ENCODE data around the gene PRDM16.

PRDM16 gene

DNA sequence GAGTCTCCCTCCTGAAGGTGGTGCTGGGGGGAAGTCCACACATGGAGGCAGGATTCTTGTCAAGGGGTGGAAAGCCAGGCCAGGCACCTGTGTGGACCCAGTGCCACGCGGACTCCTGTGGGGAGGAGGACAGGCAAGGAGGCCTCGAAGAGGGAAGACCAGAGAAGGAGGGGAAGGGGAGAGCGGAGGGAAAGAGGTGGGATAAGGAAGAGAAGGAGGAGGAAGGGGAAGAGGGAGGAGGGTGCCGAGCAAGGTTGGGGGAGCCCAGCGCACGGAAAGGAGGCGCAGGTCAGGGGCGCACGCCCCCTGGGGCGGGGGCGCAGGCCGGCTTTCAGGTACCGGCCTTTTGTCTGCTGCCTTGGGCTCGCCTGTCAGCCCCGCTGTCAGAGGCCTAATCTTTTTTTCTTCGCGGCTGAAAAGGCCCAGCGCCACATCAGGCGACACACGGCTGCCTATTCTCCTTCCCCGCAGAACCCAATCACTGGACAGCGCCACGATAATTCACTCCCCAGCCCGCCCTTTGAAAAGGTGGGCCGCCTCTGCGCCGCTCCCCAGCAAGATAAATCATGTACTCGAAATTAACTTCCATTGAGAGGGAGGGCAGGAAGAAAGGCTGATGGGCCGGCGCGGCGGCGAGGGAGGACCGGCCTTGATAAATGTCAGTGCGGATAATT is 42.5 kb downstream of the PRDM16 start:
- DNase-seq = no peak

DNA sequence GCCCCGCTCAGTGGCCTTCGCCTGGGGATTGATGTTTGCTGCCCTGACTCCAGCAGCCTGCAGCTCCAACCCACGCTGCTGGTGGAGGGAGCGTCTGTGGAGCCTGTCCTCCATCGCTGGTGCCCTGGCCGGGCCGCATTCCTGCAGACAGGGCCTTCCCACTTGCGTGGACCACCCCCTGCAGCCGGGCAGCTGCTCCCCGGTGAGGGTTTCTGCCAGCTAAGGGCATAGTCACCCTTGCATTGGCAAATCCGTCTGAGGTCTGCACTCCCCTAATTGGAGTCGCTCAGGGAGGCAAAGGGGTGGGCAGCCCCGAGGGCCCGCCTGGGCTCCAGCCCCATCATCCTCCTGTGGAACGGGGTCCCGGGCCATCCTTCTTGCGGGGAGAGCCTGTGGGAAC is 43.5 kb downstream of the PRDM16 start:
- DNase-seq = no peak

DNA sequence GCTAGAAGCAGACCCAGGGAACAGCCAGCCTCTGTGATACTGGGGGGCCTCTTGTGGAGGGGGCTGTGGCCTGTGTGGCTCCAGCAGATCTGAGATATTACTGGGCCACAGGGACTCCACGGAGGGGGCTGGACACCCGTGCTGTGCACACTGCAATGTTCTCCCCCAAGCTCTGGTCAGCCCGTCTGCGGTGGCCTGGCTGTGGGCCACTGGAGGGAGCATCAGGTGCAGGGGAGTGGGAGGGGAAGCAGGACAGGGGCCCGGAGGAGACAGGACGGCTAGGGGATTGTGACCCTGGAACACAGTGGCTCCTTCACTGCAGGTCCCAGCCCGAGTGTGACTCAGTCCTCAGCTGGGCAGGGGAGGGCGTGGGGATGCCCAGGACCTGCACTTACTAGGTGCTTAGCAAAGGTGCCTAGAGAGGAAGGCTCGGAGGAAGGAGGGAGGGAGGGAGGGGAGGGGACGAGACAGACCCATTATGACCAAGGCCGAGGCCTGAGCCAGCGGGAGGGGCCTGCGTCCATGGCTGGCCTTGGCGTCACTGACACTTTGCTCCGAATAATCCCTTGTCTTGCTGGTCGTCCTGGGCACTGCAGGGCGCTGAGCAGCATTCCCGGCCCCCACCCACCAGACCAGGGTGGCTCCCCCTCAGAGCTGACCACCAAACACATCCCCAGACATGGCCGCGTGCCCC is 44.2 kb downstream of the PRDM16 start:
- DNase-seq = no peak

DNA sequence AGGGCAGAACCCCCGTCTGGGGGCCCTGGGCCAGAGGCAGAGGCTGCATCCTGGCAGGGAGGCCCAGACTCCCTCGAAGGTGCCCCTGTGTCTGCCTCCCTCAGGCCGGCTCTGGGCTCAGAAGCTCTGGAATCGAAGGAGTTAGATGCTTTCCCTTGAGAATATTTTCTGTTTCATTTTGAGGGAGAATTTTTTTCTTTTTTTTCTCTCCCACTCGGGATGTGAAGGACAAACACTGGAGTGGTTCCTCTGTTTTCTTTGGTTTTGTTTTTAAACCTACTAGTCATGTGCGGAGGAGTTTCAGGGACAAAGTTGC is 44.7 kb downstream of the PRDM16 start:
- no peak for DNase-seq

DNA sequence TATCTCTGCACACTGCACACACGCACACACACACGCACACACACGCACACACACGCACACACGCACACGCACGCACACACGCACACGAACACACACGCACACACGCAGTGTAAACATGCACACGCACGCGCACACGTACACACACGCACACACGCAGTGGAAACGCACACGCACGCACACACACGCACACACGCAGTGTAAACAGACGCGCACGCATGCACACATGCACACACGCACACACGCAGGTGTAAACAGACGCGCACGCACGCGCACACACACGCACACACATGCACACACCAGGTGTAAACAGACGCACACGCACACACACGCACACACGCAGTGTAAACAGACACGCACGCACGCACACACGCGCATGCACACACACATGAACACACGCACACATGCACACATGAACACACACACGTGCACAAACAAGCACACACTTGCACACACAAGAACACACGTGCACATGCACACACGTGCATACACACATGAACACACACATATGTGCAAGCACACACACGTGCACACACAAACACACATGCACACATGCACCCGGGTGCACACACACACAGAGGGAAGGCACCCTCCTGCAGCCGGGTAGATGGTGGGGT is 45.2 kb downstream of the PRDM16 start:
- DNase-seq = no peak

DNA sequence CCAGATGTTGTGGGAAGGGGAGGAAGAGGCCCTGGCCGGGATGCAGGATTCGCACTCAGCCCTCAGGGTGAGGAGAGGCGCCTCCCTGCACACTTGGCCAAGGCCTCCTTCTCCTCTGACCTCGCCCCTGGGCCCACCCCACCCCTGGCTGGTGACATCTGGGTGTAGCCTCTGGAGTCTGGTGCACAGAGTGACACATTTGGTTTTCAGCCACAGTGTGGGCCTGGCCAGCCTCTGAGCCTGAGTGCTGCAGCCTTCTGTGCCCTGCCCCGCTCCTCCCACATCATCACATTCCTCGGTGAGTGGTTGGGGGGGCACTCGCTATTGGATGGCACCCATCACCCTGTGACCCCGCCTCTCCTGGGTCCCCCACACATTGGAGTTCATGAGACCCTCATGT is 45.8 kb downstream of the PRDM16 start:
- no peak for DNase-seq

DNA sequence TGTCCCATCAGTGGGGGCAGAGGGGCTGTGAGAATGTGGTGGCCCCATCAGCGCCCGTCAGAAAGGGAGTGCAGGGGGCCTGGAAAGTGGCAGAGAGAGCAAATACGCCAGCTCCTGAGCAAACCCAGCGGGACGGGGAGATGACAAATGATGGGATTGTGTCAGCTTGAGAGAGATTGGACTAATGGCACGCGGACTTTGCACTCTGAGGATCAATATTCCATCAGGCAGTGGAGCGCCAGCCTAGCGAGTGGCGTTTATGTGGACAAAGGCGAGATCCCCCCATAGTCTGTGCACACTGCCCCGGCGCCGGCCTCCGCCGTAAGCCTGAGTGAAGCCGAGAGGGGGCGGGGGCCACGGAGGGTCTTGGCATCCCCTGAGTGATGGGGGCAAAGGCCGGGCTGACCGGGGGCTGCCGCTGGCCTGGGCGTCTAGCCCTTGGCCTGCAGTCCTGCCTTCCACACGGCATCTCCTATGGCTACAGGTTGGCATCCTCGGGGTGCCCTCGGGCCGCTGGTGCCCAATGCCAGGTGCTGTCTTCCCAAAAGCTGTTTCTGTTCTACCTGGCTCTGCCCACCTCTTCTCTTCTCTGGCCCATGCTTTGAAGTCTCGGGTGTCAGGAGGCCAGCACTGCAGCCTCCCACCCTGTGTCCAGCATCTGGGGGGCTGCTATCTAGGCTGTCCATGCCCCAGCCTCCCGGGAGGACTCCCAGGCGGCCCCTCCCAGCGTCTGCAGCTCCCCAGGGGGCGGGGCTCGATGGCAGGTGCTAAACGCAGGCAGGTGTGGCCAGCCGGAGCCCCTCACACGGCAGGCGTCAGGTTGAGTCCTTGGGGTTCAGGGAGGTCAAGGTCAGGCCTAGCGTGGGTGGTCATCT is 46.5 kb downstream of the PRDM16 start:
- DNase-seq = no peak

DNA sequence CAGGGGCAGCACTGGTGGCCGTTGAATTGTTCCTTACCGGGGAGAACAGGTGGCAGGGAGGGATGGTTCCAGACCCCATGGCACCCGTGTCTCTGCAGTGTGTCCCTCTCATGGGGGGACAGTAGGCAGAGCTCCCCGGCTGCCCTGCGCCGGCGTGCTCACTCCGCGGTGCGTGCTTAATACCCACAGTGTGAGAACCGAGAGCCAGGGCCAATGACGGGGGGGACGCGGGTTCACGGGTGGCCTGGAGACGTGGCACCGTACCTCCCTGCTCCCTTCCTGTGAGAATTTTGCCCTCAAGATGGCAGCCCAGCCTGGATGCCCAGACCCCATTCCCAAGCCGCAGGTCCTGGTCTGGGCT is 47.1 kb downstream of the PRDM16 start:
- DNase-seq = no peak

DNA sequence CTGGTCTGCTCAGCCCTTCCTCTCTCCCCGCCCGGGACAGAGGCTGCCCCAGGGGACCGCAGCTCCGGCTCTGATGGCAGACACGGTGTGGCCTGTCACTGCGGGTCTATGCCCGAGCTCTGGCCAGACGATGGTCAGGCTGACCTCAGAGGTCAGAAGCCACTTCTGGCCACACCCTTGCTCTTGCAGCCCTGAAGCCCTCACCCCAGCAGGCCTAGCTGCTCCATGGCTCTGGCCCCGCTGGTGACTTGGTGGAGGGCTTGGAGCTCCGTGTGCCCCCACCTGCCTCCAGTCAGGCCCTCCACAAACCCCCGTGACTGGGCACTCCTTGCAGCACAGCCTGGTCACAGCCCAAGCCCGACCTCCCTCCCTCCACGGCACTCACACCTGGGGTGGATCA is 47.6 kb downstream of the PRDM16 start:
- no peak for DNase-seq

DNA sequence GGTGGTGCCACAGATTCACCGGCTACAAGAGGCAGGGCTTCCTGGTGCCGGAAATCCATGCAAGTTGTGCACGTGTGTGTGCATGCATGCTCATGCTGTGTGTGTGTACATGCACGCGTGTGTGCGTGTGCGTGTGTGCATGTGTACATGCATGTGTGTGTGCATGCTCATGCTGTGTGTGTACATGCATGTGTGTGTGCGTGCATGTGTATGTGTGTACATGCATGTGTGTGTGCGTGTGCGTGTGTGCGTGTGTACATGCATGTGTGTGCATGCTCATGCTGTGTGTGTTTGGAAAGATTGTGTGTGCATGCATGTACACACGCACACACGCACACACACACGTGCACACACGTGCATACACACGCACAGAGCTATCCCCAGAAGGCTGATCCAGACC is 48.9 kb downstream of the PRDM16 start:
- no peak for DNase-seq

DNA sequence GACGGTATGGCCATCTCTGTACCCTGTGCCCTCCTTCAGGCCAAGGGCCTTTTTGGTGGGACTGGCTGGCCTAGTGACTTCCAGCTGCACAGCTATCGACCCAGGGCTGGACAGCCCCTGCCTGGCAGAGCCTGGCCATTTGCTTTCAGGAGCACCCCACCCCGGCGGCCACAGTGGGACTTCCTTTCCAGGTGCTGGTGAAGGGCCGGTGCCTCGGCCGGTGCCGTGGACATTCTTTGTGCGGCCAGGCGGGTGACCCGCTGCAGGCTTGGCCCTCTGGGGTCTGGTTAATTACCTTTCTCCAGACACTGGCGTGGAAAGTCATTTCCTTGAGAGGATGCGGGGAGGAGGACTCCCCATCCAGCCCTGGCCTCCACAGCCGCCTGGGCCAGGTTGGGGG is 50.1 kb downstream of the PRDM16 start:
- no peak for DNase-seq

DNA sequence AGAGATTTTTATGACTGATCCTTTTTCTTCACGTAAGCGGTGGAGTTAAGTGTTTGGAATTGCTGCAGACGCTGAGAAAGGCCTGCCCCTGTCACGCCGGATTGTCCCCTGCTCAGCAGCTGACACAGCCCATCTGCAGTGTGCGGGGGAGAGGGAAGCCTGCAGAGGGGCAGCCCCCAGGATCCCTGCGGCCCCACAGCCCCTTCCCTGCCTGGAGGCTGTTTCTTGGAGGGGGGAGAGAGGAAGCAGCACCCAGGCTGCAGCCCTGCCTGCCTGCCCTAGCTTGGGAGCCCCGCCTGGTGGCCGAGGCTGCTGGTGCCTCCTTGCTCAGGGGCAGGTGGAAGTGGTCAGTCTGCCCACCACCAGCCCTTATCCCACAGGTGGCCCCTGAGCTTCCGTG is 50.7 kb downstream of the PRDM16 start:
- no peak for DNase-seq

DNA sequence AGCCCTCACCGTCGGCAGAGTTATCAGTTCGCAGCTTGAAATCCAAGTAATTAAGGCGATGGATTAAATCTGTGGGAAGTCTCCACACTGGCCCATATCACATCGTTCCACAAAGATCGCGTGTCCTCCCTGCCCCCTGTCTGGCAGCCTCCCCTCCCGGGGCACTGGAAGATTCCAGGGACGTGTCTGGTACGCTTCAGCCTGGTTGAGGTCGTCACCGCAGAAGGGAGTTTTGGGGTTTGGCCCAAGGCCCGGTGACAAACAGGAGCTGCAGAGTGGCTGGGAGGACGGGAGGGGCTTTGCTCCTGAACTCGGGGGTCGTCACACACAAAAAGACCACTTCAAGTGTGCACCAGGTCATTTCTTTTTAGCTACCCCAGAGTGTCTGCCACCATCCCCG is 51.1 kb downstream of the PRDM16 start:
- no peak for DNase-seq

DNA sequence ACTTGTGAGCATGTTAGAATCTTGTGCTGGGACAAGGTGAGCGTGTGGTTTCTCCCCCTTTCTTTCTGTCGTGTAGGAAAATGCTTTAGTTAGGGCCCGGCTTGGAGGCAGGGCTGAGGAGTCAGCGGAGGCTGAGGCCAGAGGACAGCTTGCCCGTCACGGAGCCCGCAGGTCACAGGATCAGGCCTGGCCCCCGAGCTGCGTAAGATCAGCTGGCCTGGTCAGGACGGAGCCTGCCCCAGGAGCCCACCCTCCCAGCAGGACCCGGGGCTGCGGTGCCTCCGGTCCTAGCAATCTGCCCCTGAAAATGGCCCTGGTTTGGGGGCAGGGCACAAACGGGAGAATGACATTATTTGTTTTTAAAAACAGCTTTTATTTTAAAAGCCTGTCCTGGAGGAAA is 52.0 kb downstream of the PRDM16 start:
- no peak for DNase-seq

DNA sequence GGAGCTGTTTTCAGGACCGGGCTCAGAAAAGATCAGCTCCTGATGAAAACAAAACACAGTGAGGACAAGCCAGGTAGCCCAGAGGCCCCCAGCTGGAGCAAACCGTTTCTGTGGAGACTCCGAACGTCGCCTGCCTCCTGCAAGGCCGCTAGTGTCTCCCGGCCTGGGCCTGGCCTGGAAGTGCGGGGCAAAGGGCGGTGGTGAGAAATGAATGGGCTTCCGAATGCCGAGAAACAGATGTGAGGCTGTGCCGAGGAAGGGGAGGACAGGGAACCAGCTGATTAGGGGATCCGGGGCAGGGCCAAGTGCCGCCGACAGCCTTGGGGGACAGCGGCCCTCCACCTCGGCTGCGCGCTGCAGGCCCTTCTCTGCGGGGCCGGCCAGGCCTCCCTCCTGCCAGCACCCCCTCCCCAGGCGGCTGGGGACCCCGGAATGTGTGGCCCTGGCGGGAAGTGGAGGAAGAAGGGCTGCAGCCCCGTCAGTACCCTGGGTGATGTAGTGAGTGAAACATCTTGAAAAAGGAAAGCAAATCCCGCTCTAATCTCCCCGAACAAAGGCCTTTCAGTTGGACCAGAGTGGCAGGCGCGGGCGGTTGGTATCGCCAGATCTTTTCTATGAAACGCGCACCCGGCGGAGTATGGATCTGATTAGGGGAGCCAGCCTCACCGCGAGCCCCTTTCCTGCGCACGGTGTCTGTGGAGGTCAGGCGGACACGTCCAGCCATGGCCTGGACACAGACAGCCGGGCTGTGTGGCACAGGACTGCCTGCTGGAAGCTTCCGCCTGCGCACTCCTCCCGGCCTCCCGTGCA is 52.6 kb downstream of the PRDM16 start:
- DNase-seq = no peak

DNA sequence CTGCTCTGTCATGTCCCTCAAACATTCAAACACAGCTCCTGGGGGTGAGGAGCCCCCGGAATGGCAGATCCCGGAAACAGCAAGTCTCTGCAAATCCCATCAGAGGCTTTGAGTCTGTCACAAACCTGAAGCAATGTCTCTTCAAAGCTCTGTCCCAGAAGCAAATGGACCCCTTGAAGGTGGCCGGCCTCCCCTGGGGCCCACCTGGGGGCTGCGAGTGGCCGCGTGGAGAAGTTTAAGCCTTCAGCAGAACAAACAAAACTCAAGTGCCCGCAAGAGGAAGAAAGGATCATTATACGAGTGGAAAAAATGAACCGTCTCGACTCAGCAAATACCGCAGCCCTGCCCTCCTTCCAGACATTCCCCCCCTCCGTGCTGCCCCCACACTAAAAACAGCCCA is 53.3 kb downstream of the PRDM16 start:
- DNase-seq = no peak

DNA sequence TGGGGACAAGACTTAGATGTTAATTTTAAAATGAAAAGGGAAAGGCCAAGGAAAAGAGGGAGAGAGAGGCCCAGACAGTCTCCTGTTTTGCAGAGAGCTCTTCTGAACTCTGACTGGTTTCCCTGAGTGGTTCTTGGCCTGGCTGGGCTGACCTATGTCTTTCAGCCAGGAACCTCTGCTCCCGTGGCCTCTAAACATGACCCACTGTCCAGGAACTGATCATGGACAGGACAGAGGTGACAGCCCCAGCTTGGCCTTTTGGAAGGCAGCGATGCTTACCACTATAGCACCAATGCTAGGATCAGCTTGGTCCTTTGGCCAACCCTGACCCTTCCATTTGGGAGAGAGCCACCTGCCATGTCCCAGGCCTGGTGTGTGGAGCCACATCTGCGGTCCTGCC is 55.2 kb downstream of the PRDM16 start:
- DNase-seq = no peak

DNA sequence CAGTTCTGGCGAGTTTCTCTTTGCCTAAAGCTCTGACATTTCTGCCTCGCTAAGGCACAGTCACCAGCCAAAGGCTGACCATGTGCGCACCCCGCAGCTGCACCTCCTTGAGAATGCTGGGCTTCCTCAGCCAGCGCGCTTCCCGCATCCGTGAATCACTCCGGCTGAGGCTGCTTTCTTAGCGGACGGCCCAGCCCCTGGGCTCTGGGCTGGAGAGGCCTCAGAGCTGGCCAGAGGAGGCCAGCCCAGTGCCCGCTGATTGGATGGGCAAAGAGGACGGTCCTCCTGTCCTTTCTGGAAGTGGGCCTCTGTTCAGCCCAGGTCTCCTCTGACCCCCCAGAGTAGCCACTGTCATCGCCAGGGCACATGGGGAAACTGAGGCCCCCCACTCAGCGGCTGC is 56.1 kb downstream of the PRDM16 start:
- DNase-seq = no peak

DNA sequence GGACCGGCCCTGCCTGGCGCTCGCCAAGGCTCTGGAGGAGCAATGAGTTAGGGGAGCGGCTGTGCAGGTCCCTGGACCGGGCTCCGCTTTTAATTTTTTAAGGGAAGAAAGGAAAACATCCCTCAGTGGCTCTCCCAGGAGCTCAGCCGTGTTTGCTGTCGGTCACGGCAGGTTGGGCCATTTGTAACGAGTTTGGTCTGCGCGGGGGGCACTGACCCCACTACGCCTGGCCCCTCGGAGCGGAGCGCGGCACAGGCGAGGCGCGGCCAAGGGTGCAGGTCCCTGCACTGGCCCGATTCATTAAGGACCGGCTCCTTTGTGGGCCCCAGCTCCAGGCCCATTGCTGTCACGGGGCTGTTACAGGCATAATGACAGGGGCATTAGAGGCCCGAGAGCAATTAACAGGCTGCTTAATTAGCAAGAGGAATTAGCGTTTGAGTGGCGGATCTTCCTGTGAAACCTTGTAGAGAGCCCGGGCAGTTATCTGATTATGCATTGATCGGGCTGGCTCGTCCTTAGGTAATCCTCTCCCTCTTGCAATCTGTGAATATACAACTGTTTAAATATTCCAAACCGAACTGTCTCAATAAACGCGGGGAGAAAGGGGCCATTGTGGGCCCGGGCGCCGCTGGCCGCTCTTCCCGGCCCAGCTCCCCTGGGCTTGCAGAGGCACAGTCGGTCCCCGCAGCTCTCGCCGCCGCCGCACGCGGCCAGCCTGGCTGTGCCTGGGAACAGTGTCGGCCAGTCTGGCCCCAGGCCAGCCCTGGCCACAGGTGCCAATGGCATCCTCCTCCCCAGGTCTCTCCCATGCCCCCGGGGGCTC is 56.8 kb downstream of the PRDM16 start:
- no peak for DNase-seq

DNA sequence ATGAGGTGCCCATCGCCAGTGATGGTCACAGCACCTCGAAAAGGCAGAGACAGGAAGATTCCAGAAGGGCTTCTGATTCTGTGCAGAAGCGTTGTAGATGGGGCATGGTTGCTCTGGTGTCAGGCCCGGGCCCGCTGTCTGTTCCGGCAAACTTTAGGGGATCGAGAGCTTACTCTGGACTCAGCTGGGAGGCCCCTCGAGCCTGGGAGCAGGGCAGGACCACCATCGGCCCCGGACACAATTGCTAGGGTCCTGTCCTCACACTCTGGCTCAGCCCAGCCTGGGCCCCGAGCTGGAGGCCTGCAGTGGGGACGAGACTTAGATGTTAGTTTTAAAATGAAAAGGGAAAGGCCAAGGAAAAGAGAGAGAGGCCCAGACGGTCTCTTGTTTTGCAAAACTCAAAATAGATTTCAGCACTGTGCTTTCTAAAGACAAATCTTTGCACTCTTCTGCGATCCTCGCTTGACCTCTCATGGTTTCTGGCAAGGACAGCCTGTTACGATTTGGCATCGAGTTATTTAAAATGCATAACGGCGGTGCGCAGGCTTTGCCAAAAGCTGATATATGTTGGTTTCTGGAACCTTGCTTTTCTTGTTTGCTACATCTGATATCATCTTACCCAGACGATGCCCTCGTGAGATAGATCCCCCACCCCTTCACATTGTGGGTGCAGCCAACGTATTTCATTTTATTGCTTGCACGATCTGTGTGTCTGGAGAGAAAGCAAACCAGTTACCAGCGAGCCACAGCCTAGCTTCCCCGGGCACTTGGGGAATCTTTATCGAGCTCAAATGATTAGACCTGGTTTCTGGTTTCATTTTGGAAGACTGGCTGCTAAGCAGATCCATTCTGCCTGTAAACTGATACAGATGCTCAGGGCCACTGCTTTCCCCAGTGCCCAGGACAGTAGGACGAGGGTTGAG is 58.0 kb downstream of the PRDM16 start:
- DNase-seq = no peak

DNA sequence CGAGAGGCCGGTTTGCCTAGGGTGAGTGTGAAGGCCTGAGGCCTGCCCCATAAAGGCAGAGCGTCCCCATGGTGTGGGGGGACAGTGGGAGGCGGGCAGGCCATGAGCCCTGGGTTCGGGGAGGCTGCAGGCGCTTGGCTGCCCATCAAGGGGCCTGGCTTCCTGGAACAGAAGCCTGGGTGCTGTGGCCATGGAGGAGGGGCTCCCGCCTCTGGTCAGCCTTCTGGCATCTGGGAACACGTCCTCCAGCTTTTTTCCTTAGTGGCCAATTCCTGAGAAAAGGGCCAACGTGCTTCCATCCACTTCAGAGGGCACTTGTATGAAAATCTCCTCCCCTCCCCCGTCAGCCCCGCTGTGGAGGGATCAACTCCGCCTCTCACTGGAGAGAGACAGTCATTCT is 58.7 kb downstream of the PRDM16 start:
- DNase-seq = no peak
